ENCODE measurements around the gene ZNF335.
A peak's percentile ranks its signal among the peaks of the same experiment; 100 is the strongest.

Gene ZNF335

GRCh38 chr20:45971675-45972499 is at the start of gene ZNF335:
TSS of gene ZNF335 (minus strand) at chr20:45972203. CDS start at chr20:45971410, 793 bp downstream.
- peak; percentile 95 for DNase-seq (ENCODE audit: low spot score)

- no peak for DNase-seq (ENCODE audit: low spot score)
These were observed 48.6 kb upstream of the ZNF335 start for GRCh38 chr20:46020555-46020954.

DNA sequence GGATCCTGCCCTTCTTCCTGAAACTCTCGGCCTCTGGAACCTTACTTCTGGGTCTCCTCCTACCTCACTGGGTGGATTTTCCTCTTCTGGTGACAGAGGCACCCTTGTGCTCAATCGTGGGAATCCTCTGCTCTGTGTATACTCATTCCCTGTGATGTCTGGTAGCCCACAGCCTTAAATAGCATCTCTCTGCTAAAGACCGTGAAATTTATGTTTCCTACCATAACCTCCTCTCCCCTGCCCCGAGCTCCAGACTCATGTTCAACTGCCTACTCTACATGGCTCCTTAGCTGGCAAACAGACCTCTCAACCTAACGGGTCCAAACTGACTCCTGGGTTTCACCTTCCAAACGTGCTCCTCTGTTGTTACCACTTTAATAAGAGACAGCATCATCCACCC is 46.6 kb upstream of the ZNF335 start:
- DNase-seq (ENCODE audit: low spot score): no peak

GRCh38 chr20:46018112-46018511 is 46.1 kb upstream of the ZNF335 start:
- DNase-seq (ENCODE audit: low spot score): no peak

DNA sequence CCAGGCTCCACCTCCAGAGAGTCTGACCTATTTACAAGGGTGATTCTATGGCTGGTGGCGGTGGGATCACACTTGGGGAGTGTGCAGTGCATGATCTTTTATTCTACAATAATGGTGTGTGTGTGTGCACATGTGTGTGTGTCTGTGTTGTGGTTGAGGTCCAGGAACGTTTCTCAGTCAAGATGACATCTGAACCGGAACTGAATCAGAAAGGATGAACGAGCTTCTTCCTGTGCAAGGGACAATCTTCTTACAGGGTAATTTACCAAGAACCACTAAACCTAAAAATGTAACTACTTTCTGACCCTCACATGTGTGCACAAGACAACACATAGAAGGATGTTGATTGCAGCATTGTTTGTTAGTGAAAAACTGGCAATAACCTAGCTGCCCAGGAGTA is 45.3 kb upstream of the ZNF335 start:
- no peak for DNase-seq (ENCODE audit: low spot score)

- no peak for DNase-seq (ENCODE audit: low spot score)
These were observed 42.8 kb upstream of the ZNF335 start for GRCh38 chr20:46014517-46015396.

GRCh38 chr20:46013829-46014516 is 42.0 kb upstream of the ZNF335 start:
- peak; percentile 66 for DNase-seq (ENCODE audit: low spot score)

- DNase-seq (ENCODE audit: low spot score): no peak
These were observed 41.4 kb upstream of the ZNF335 start for GRCh38 chr20:46013322-46013828.

DNA sequence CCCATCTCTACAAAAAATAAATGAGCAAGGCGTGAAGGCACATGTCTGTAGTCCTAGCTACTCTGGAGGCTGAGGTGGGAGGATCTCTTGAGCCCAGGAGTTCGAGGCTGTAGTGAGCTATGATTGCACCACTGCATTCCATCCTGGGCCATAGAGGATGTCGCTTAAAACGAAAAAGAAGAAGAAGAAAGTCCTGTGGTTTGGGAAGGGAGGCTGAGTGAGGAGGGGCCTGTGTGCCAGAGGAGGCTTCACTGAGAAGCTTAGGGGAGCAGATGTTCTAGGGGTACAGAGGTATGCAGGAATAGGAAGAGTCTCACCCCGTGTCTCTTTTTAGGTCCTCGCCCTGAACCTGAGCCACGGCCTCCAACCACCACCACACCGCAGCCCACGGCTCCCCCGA is 40.9 kb upstream of the ZNF335 start:
- no peak for DNase-seq (ENCODE audit: low spot score)

GRCh38 chr20:46011631-46012482 is 39.9 kb upstream of the ZNF335 start:
- peak; percentile 53 for DNase-seq (ENCODE audit: low spot score)

DNA sequence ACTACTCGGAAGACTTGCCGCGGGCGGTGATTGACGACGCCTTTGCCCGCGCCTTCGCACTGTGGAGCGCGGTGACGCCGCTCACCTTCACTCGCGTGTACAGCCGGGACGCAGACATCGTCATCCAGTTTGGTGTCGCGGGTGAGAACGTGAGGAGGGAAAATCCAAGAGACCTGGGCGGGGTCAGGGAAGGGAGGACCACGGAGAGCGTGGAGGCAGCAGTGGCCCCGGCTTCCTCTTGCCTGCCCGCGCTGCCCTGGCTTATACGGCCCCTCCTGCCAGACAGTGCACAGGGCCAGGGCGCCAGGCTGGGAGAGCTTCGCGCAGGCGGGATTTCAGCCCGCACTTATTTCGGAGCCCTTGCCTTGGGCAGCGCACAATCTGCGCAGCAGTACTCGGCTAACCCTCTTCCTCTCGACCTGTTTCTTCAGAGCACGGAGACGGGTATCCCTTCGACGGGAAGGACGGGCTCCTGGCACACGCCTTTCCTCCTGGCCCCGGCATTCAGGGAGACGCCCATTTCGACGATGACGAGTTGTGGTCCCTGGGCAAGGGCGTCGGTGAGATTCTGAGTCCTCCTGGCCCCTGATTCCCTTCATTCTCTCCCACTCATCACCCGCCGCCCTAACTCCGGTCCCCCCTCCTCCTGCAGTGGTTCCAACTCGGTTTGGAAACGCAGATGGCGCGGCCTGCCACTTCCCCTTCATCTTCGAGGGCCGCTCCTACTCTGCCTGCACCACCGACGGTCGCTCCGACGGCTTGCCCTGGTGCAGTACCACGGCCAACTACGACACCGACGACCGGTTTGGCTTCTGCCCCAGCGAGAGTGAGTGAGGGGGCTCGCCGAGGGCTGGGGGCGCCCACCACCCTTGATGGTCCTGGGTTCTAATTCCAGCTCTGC is 38.7 kb upstream of the ZNF335 start:
- DNase-seq (ENCODE audit: low spot score): no peak

- no peak for DNase-seq (ENCODE audit: low spot score)
These were observed 37.8 kb upstream of the ZNF335 start for GRCh38 chr20:46009816-46010215.

- no peak for DNase-seq (ENCODE audit: low spot score)
These were observed 35.7 kb upstream of the ZNF335 start for GRCh38 chr20:46007671-46008070.

DNA sequence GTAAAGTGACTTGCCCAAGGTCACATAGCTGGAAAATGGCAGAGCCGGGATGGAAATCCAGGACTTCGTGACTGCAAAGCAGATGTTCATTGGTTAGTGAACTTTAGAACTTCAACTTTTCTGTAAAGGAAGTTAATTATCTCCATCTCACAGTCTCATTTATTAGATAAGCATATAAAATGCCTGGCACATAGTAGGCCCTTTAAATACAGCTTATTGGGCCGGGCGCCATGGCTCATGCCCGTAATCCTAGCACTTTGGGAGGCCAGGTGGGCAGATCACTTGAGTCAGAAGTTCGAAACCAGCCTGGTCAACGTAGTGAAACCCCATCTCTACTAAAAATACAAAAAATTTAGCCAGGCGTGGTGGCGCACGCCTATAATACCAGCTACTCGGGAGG is 35.0 kb upstream of the ZNF335 start:
- DNase-seq (ENCODE audit: low spot score): no peak

DNA sequence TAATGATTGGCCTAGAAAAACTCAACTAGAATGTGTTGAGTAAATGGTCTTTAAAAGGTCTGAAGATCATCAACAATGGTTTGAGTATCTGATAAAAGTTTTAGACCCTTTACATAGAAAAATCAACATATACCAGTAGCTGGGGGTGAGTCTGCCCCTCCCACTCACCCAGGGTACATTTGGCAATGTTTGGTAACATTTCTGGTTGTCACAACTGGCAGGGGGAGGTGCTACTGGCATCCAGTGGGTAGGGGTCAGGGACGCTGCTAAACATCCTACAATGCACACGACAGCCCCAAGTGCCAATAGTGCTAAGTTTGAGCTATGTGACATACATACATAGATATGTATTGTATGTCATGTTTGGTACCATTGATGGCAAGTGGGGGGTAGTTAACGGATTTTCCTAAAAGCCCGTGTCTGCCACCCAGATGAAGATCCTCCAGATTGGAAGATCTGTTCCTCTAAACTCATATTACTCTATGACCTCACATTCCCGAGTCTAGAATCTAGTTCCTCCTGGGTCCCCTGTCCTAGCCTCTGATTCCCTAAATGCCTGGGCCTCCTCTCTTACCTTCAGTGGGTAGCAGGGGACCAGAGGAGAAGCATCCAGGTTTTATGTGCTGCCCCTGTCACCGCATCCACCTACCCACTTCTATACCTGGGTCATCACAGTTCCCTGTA is 34.2 kb upstream of the ZNF335 start:
- no peak for DNase-seq (ENCODE audit: low spot score)

- DNase-seq (ENCODE audit: low spot score): peak; percentile 49
These were observed 33.0 kb upstream of the ZNF335 start for GRCh38 chr20:46004889-46005473.

GRCh38 chr20:46004187-46004586 is 32.2 kb upstream of the ZNF335 start:
- DNase-seq (ENCODE audit: low spot score): no peak

DNA sequence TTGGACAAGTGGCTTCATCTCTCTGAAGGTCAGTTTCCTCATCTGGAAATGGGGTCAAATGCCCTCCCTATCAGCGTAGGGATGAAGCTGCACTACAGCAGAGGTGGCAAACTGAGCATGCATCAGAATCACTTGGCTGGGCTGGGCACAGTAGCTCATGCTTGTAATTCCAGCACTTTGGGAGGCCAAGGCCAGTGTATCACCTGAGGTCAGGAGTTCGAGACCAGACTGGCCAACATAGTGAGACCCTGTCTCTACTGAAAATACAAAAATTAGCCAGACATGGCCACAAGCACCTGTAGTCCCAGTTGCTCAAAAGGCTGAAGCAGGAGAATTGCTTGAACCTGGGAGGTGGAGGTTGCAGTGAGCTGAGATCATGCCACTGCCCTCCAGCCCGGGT is 30.0 kb upstream of the ZNF335 start:
- DNase-seq (ENCODE audit: low spot score): no peak

- DNase-seq (ENCODE audit: low spot score): no peak
These were observed 29.5 kb upstream of the ZNF335 start for GRCh38 chr20:46001498-46001897.
